K562 (cell line): Measurements from ENCODE around the gene MPPED1. TPM values are rescaled to one million over a fixed set of nuclear protein-coding genes. Genes with fewer than 3 reads are reported as not detected.

Experiments used
- HNRNPUL1 ChIP-seq: fragments of 200-400 bp; formaldehyde crosslinking; IDR thresholded peaks from 2 replicates; pipeline ENCODE4 v1.6.1; 2017; ENCODE audit warnings: low read length
- KAT2B ChIP-seq: IDR thresholded peaks from one replicate; pipeline ENCODE4 v1.6.1; 2012; ENCODE audit warnings: low read depth, mild to moderate bottlenecking, control low read depth, inconsistent platforms, low read length, moderate library complexity
- L3MBTL2 ChIP-seq: fragments of 450-650 bp; IDR thresholded peaks from 2 replicates; pipeline ENCODE4 v1.6.1; 2016; ENCODE audit warnings: mild to moderate bottlenecking, moderate library complexity
- U2AF1 ChIP-seq: fragments of 200-400 bp; formaldehyde crosslinking; optimal IDR thresholded peaks from 2 replicates; pipeline ENCODE3; 2017; ENCODE audit warnings: mild to moderate bottlenecking, low read depth, low read length, moderate library complexity
- polyA plus RNA-seq, 8 experiments: library from polyadenylated mRNA; depleted of rRNA in 4 of 8; stranded (reverse) in 5 of 8; unstranded in 3 of 8; fragments of >200 nt; fragmentation: Nextera tagmentation in 2 of 8; fragmentation: Illumina TruSeq in 1 of 8; extraction: Ambion mirVana in 2 of 8; extraction: Trizol in 1 of 8; gene quantifications; 2 replicates each; pipeline versions ENCODE4 v1.2.1 to v1.2.3, GENCODE V29; 2011 to 2014; ENCODE audit warnings: inconsistent platforms in 1 of 8, missing spikeins in 1 of 8
- total RNA-seq, 7 experiments: library from RNA; depleted of rRNA in 6 of 7; stranded (reverse); fragments of >200 nt in 6 of 7; fragmentation: Illumina TruSeq in 2 of 7; extraction: Trizol in 2 of 7; gene quantifications; 2 replicates each; pipeline versions ENCODE4 v1.2.1 to v1.2.3, GENCODE V29; 2011 to 2021; ENCODE audit warnings: low replicate concordance in 1 of 7
- TF ChIP-seq, protein P1 (sequence below): fragments of 450-650 bp; IDR thresholded peaks from 2 replicates; pipeline ENCODE4 v1.6.1; 2016; ENCODE audit warnings: mild to moderate bottlenecking, moderate library complexity

The MPPED1 gene
- total and polyA plus RNA-seq, 9 of the 15 experiments (the other 6 are each of a cell fraction or from before 2014, with no cell fraction given): not detected

DNA sequence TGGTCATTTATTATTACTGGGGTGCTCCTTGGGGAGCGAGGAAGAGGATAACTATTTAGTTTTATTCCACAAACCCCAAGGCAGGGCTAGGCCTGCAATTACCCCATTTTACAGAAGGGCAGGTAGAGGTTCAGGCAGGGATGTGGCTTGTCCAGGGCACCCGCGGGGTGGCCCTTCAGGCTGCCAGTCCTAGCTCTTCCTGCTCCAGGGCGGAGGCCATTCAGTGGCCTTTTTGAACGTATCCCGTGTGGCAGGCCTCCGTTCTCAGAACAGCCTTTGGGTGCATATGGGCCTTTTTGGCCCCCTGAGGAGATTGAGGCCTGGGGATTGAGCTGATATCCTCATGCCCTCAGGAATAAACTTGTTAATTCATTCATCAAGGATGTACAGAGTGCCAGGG, 66.2 kb downstream of the MPPED1 start (continued):
- TF ChIP-seq, protein P1, sequence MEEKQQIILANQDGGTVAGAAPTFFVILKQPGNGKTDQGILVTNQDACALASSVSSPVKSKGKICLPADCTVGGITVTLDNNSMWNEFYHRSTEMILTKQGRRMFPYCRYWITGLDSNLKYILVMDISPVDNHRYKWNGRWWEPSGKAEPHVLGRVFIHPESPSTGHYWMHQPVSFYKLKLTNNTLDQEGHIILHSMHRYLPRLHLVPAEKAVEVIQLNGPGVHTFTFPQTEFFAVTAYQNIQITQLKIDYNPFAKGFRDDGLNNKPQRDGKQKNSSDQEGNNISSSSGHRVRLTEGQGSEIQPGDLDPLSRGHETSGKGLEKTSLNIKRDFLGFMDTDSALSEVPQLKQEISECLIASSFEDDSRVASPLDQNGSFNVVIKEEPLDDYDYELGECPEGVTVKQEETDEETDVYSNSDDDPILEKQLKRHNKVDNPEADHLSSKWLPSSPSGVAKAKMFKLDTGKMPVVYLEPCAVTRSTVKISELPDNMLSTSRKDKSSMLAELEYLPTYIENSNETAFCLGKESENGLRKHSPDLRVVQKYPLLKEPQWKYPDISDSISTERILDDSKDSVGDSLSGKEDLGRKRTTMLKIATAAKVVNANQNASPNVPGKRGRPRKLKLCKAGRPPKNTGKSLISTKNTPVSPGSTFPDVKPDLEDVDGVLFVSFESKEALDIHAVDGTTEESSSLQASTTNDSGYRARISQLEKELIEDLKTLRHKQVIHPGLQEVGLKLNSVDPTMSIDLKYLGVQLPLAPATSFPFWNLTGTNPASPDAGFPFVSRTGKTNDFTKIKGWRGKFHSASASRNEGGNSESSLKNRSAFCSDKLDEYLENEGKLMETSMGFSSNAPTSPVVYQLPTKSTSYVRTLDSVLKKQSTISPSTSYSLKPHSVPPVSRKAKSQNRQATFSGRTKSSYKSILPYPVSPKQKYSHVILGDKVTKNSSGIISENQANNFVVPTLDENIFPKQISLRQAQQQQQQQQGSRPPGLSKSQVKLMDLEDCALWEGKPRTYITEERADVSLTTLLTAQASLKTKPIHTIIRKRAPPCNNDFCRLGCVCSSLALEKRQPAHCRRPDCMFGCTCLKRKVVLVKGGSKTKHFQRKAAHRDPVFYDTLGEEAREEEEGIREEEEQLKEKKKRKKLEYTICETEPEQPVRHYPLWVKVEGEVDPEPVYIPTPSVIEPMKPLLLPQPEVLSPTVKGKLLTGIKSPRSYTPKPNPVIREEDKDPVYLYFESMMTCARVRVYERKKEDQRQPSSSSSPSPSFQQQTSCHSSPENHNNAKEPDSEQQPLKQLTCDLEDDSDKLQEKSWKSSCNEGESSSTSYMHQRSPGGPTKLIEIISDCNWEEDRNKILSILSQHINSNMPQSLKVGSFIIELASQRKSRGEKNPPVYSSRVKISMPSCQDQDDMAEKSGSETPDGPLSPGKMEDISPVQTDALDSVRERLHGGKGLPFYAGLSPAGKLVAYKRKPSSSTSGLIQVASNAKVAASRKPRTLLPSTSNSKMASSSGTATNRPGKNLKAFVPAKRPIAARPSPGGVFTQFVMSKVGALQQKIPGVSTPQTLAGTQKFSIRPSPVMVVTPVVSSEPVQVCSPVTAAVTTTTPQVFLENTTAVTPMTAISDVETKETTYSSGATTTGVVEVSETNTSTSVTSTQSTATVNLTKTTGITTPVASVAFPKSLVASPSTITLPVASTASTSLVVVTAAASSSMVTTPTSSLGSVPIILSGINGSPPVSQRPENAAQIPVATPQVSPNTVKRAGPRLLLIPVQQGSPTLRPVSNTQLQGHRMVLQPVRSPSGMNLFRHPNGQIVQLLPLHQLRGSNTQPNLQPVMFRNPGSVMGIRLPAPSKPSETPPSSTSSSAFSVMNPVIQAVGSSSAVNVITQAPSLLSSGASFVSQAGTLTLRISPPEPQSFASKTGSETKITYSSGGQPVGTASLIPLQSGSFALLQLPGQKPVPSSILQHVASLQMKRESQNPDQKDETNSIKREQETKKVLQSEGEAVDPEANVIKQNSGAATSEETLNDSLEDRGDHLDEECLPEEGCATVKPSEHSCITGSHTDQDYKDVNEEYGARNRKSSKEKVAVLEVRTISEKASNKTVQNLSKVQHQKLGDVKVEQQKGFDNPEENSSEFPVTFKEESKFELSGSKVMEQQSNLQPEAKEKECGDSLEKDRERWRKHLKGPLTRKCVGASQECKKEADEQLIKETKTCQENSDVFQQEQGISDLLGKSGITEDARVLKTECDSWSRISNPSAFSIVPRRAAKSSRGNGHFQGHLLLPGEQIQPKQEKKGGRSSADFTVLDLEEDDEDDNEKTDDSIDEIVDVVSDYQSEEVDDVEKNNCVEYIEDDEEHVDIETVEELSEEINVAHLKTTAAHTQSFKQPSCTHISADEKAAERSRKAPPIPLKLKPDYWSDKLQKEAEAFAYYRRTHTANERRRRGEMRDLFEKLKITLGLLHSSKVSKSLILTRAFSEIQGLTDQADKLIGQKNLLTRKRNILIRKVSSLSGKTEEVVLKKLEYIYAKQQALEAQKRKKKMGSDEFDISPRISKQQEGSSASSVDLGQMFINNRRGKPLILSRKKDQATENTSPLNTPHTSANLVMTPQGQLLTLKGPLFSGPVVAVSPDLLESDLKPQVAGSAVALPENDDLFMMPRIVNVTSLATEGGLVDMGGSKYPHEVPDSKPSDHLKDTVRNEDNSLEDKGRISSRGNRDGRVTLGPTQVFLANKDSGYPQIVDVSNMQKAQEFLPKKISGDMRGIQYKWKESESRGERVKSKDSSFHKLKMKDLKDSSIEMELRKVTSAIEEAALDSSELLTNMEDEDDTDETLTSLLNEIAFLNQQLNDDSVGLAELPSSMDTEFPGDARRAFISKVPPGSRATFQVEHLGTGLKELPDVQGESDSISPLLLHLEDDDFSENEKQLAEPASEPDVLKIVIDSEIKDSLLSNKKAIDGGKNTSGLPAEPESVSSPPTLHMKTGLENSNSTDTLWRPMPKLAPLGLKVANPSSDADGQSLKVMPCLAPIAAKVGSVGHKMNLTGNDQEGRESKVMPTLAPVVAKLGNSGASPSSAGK: no peak
- no peak for TF ChIP-seq L3MBTL2
- no peak for TF ChIP-seq U2AF1
- TF ChIP-seq HNRNPUL1: no peak
- TF ChIP-seq KAT2B: no peak
